Jurkat, Clone E6-1 (cell line): Measurements from ENCODE around the gene TUBB6.

Experiments used
- DNase-seq: peaks from one replicate; pipeline ENCODE4 v3.0.0-alpha.2; 2011; ENCODE audit warnings: low read depth, low spot score
- H3K4me3 ChIP-seq: 2 replicates; pipeline ENCODE4 v1.5.1; 2011; ENCODE audit warnings: mild to moderate bottlenecking, low read length, control low read depth, moderate library complexity

The TUBB6 gene

GRCh38 chr18:12369211-12369610, 61.2 kb downstream of the TUBB6 start:
- no peak overlapping the region for H3K4me3 ChIP-seq
- no peak for DNase-seq

- no peak overlapping the region for H3K4me3 ChIP-seq
- DNase-seq = no peak
Observed at GRCh38 chr18:12371590-12371989, 63.5 kb downstream of the TUBB6 start.

- no peak for DNase-seq
Observed at GRCh38 chr18:12372406-12372805, 64.4 kb downstream of the TUBB6 start.

GRCh38 chr18:12373116-12373770, 65.2 kb downstream of the TUBB6 start:
- H3K4me3 ChIP-seq = no peak overlapping the region
- DNase-seq = no peak

More at GRCh38 chr18:12372406-12372805, 64.4 kb downstream of the TUBB6 start:
- H3K4me3 ChIP-seq = no peak overlapping the region

GRCh38 chr18:12373771-12374116, 65.7 kb downstream of the TUBB6 start:
- H3K4me3 ChIP-seq = no peak overlapping the region
- DNase-seq = no peak

GRCh38 chr18:12374401-12374800, 66.4 kb downstream of the TUBB6 start:
- H3K4me3 ChIP-seq = no peak overlapping the region
- no peak for DNase-seq
